Bronchial epithelial cell (primary cell): ENCODE data around the gene DIDO1. TPM values are rescaled to one million over a fixed set of nuclear protein-coding genes. Genes with fewer than 3 reads are reported as not detected.
A peak's percentile ranks its signal among the peaks of the same experiment; 100 is the strongest.
"Not testable (repeated sequence)": the region's sequence is repeated elsewhere in the genome, so short reads cannot be mapped to it uniquely, and the experiment has no call there.

ENCODE experiments used
- DNase-seq: peaks from one replicate; pipeline ENCODE4 v3.0.0-alpha.2; 2010; ENCODE audit warnings: low read depth
- FAIRE-seq: peaks from 2 replicates; lab custom pipeline; 2011; peaks lifted over from hg19 to GRCh38; lab: Jason Lieb, UNC
- H3K27me3 ChIP-seq: 2 replicates; pipeline ENCODE4 v1.5.1; 2011; ENCODE audit warnings: low read length; ENCODE audit not compliant: control insufficient read depth, insufficient read depth
- H3K36me3 ChIP-seq: 2 replicates; pipeline ENCODE4 v1.5.1; 2011; ENCODE audit warnings: low read length; ENCODE audit not compliant: control insufficient read depth, insufficient read depth
- H3K4me3 ChIP-seq: 2 replicates; pipeline ENCODE4 v1.5.1; 2011; ENCODE audit warnings: mild to moderate bottlenecking, low read depth, low read length, control low read depth
- total RNA-seq: library from RNA; depleted of rRNA; stranded (reverse); fragments of >200 nt; gene quantifications from 2 replicates; pipeline ENCODE4 v1.2.1, GENCODE V29; 2014
- TF ChIP-seq, protein P1 (sequence below): IDR thresholded peaks from 2 replicates; pipeline ENCODE4 v1.5.1; 2011; ENCODE audit warnings: mild to moderate bottlenecking, moderate library complexity, low read length, control low read depth, inconsistent platforms; ENCODE audit not compliant: insufficient read depth, severe bottlenecking

Gene DIDO1
- total RNA-seq, 1 donor from 2014 or later: 26.9 TPM

DNA sequence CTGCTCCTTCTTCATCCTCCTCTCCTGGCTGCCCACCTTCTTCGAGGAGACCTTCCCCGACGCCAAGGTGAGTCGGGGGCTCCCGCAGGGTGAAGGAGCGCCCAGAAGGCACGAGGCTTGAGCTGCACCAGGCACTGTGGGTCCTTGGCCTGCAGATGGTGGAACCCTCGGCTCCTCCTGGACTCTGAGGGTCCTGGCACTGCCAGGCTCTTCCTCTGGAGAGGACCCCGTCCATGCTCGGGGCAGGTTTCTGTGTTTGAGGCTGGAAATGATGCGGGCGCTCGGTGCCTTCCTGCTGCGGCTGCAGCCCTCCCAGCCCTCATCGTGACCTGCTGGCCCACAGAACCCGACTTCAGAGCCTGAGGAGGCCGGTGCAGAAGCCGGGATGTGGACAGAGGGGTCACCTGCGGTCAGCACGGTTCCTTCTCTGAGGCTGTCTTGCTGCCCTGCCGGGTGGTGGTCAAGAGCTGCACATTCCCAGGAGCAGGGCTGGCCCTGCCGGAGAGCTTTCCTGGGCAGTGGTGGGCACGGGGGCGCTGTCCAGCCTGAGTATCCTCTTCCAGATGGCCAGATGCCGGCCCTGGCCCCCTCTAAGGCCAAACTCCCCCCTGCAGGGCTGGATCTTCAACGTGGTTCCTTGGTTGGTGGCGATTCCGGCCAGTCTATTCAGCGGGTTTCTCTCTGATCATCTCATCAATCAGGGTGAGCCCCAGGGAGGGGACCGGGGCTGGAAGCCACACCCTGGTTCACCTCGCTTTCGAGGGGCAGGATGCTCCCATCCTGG, 37.5 kb upstream of the DIDO1 start:
- DNase-seq: no peak
- H3K36me3 ChIP-seq: no peaks in the 10 kb centered on the region
- TF ChIP-seq, protein P1, sequence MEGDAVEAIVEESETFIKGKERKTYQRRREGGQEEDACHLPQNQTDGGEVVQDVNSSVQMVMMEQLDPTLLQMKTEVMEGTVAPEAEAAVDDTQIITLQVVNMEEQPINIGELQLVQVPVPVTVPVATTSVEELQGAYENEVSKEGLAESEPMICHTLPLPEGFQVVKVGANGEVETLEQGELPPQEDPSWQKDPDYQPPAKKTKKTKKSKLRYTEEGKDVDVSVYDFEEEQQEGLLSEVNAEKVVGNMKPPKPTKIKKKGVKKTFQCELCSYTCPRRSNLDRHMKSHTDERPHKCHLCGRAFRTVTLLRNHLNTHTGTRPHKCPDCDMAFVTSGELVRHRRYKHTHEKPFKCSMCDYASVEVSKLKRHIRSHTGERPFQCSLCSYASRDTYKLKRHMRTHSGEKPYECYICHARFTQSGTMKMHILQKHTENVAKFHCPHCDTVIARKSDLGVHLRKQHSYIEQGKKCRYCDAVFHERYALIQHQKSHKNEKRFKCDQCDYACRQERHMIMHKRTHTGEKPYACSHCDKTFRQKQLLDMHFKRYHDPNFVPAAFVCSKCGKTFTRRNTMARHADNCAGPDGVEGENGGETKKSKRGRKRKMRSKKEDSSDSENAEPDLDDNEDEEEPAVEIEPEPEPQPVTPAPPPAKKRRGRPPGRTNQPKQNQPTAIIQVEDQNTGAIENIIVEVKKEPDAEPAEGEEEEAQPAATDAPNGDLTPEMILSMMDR: no peak
- no peak for FAIRE-seq
- no peaks in the 10 kb centered on the region for H3K27me3 ChIP-seq
- H3K4me3 ChIP-seq: no peak overlapping the region

DNA sequence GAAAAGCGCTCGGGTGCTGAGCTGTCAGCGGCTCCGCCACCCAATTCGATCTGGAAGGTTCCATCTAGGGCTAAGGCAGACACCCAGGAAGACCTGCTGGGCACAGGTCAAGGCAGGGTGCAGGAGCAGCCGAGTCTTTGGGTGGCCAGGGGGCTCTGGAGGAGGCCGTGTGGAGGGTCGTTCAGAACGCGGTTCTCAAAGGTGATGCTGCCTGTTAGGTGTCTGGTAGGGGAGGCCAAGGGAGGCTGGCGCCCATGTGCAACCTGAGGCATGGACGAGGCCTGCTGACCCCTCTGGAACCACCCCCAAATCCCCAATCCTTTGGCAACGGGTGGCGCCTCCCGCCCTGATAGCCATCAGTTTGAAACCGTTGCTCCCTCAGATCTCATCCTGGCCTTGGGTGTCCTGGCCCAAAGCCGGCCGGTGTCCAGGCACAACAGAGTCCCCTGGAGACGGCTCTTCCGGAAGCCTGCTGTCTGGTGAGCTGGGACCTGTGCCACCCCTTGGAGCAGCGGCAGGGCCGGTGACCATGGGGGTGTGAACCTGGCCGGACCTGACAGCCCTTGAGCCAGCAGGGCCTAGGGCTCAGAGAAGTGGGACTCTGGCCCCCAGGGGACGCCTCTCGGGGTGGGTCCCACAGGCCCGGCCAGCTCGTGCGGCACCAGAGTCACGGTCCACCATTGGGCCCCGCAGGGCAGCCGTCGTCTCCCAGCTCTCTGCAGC, 36.7 kb upstream of the DIDO1 start:
- Histone ChIP-seq H3K27me3 (no peaks in the 10 kb centered on the region), H3K4me3 (no peak overlapping the region), H3K36me3 (no peaks in the 10 kb centered on the region)
- TF ChIP-seq, protein P1: no peak
- FAIRE-seq (no peak), DNase-seq (no peak)

DNA sequence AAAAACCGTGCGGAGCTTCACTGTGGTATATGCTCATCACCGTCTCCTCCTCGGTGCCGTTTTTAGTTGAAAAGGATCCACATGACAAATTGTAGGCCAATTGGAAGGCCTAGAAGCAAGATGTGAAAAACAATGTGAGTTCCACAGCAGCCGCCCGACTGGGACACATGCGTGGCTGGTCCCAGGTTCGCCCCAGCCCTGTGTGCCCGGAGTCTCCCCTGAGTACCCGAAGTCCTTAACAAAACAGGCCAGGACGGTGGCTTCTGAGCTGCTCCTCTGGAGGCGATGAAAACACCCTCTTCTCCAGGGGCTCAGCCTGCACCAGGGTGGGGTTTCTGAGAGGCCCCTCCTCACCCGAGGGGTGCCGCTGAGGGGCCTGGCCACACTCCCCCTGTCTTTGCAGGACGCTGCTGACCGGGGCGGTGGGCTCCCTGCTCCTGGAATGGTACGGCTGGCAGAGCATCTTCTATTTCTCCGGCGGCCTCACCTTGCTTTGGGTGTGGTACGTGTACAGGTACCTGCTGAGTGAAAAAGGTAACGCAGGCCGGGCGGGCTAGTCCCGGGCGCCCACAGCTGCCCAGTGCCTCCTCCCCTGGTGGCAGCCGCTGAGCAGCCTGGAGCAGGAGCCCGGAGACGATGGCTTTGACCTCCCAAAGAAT, 36.0 kb upstream of the DIDO1 start:
- no peaks in the 10 kb centered on the region for H3K27me3 ChIP-seq
- DNase-seq (no peak), FAIRE-seq (no peak)
- no peak overlapping the region for H3K4me3 ChIP-seq
- H3K36me3 ChIP-seq: no peaks in the 10 kb centered on the region
- TF ChIP-seq, protein P1: no peak

DNA sequence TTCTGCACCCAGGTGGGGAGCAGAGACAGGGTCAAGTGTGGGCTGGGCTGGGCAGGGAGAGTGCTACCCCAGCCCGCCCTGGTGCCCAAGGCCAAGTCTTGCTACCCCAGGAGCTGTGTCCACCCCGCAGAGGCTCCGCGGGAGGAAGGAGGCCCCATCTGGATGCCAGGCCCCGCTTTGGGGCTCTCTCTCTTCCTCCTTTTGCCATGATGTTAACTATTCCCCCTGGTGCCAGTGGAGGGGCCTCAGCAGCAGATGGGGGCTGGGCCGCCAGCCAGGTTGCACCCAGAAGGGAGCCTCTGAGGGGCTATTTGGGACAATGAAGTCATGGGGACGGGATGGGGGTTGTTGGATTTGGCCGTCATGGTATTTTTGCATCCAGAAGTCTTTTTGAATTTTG, 35.5 kb upstream of the DIDO1 start:
- no peaks in the 10 kb centered on the region for H3K27me3 ChIP-seq
- FAIRE-seq: no peak
- TF ChIP-seq, protein P1: no peak

DNA sequence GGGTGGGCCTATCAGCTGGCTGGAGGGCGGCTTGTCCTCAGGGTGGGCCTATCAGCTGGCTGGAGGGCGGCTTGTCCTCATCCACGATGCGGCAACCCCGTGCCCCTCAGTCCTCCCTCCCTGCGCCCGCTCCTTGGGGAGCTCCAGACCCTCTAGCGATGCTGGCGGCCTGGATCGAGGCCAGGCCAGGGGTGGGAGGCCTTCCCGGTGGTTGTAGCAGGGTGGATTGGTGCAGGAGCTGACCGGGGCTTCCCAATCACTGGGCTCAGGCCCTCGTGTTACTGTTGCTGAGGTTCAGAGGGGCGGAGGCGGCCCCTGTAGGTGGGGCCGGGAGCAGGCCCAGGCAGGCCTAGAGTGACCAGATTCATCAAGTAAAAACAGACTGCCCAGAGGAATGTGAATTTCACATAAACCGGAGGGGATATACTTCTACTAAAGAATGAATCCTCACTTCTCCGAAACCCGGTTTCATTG, 35.0 kb upstream of the DIDO1 start:
- no peaks in the 10 kb centered on the region for H3K27me3 ChIP-seq

More for the DNA sequence above, 35.5 kb upstream of the DIDO1 start:
- DNase-seq: no peak
- H3K36me3 ChIP-seq: no peaks in the 10 kb centered on the region
- H3K4me3 ChIP-seq: no peak overlapping the region

DNA sequence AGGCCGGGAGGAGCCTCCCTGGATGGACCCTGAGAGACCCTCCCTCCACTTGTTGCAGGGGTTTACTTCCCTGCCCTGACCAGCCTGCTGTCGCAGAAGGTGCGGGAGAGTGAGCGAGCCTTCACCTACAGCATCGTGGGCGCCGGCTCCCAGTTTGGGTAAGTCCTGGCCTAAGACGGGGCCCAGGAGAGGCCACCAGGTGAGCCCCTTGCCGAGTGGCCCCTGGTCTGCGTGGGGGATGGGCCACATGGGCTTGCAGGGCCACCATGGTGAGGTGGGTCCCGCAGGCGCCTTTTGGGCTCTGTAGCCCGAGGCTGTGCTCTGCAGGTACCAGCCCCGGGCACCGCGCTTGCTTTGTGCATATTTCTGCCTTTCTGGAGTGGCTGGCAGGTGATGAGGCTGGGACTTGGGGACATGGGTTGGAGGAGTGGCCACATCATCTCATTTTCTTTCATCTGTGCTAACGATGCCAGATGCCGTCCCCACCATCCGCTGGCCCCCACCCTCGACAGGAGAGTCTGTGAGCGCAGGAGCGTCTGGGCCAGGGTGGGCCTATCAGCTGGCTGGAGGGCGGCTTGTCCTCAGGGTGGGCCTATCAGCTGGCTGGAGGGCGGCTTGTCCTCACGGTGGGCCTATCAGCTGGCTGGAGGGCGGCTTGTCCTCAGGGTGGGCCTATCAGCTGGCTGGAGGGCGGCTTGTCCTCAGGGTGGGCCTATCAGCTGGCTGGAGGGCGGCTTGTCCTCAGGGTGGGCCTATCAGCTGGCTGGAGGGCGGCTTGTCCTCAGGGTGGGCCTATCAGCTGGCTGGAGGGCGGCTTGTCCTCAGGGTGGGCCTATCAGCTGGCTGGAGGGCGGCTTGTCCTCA, 34.4 kb upstream of the DIDO1 start:
- FAIRE-seq, H3K36me3 ChIP-seq, H3K27me3 ChIP-seq, DNase-seq, H3K4me3 ChIP-seq: not testable (repeated sequence)

More for the DNA sequence above, 35.0 kb upstream of the DIDO1 start:
- TF ChIP-seq, protein P1: no peak
- H3K4me3 ChIP-seq: no peak overlapping the region
- no peaks in the 10 kb centered on the region for H3K36me3 ChIP-seq
- no peak for FAIRE-seq
- DNase-seq: peak; percentile 37
